Trophoblast cell (in vitro differentiated cells and primary cell): Measurements from ENCODE around the gene CMKLR1.

Experiments used
- DNase-seq, 2 donors: peaks; one replicate each; pipeline ENCODE4 v3.0.0-alpha.2; 2016
- H2AFZ ChIP-seq: 2 replicates; pipeline ENCODE4 v1.6.1; 2013; ENCODE audit warnings: low read length, moderate library complexity, mild to moderate bottlenecking; ENCODE audit not compliant: insufficient read depth, poor library complexity
- H2AK5ac ChIP-seq: 2 replicates; pipeline ENCODE4 v1.6.1; 2013; ENCODE audit warnings: mild to moderate bottlenecking, low read length
- H2BK120ac ChIP-seq: 2 replicates; pipeline ENCODE4 v1.6.1; 2013; ENCODE audit warnings: low read length, mild to moderate bottlenecking, moderate library complexity; ENCODE audit not compliant: insufficient read depth, poor library complexity
- H2BK12ac ChIP-seq: 2 replicates; pipeline ENCODE4 v1.6.1; 2013; ENCODE audit warnings: mild to moderate bottlenecking, low read length, moderate library complexity
- H2BK5ac ChIP-seq: 2 replicates; pipeline ENCODE4 v1.6.1; 2013; ENCODE audit warnings: low read length, low read depth, moderate library complexity, mild to moderate bottlenecking; ENCODE audit not compliant: poor library complexity
- H3K14ac ChIP-seq: 2 replicates; pipeline ENCODE4 v1.6.1; 2013; ENCODE audit warnings: mild to moderate bottlenecking, low read length
- H3K18ac ChIP-seq: 2 replicates; pipeline ENCODE4 v1.6.1; 2013; ENCODE audit warnings: mild to moderate bottlenecking, low read length
- H3K23ac ChIP-seq: 2 replicates; pipeline ENCODE4 v1.6.1; 2013; ENCODE audit warnings: low read length
- H3K27ac ChIP-seq: 2 replicates; pipeline ENCODE4 v1.5.1; 2013; ENCODE audit warnings: low read depth, mild to moderate bottlenecking, inconsistent platforms, low read length, moderate library complexity
- H3K27me3 ChIP-seq: 2 replicates; pipeline ENCODE4 v1.6.1; 2013; ENCODE audit warnings: inconsistent platforms, mild to moderate bottlenecking, low read length, moderate library complexity; ENCODE audit not compliant: insufficient read depth
- H3K36me3 ChIP-seq, 2 experiments: 1 replicate in 1 of 2; 2 replicates in 1 of 2; pipeline ENCODE4 v1.6.1; 2013; ENCODE audit warnings: low read length in 2 of 2, mild to moderate bottlenecking in 2 of 2, moderate library complexity in 1 of 2; ENCODE audit not compliant: insufficient read depth in 2 of 2, control insufficient read depth in 1 of 2
- H3K4ac ChIP-seq: 2 replicates; pipeline ENCODE4 v1.6.1; 2013; ENCODE audit warnings: low read depth, mild to moderate bottlenecking, low read length, moderate library complexity
- H3K4me1 ChIP-seq, 2 experiments: 1 replicate in 1 of 2; 2 replicates in 1 of 2; pipeline ENCODE4 v1.6.1; 2013; ENCODE audit warnings: low read length in 2 of 2, mild to moderate bottlenecking in 2 of 2, moderate library complexity in 1 of 2; ENCODE audit not compliant: insufficient read depth in 2 of 2, control insufficient read depth in 1 of 2
- H3K4me2 ChIP-seq: 2 replicates; pipeline ENCODE4 v1.6.1; 2013; ENCODE audit warnings: inconsistent platforms, mild to moderate bottlenecking, low read length, moderate library complexity
- H3K4me3 ChIP-seq: 2 replicates; pipeline ENCODE4 v1.5.1; 2013; ENCODE audit warnings: mild to moderate bottlenecking, low read depth, low read length, inconsistent platforms
- H3K79me1 ChIP-seq: one replicate; pipeline ENCODE4 v1.6.1; 2013; ENCODE audit warnings: low read length
- H3K79me2 ChIP-seq: 2 replicates; pipeline ENCODE4 v1.6.1; 2013; ENCODE audit warnings: low read length, mild to moderate bottlenecking; ENCODE audit not compliant: control insufficient read depth, insufficient read depth, poor library complexity
- H3K9ac ChIP-seq: 2 replicates; pipeline ENCODE4 v1.6.1; 2013; ENCODE audit warnings: mild to moderate bottlenecking, low read length
- H3K9me3 ChIP-seq: 2 replicates; pipeline ENCODE4 v1.6.1; 2013; ENCODE audit warnings: low read depth, mild to moderate bottlenecking, control low read depth, inconsistent platforms, low read length; ENCODE audit not compliant: insufficient read depth
- H4K12ac ChIP-seq: 2 replicates; pipeline ENCODE4 v1.6.1; 2013; ENCODE audit warnings: low read depth, mild to moderate bottlenecking, low read length, moderate library complexity
- H4K8ac ChIP-seq: 2 replicates; pipeline ENCODE4 v1.6.1; 2013; ENCODE audit warnings: low read depth, mild to moderate bottlenecking, low read length, moderate library complexity
- H4K91ac ChIP-seq: one replicate; pipeline ENCODE4 v1.6.1; 2013; ENCODE audit warnings: low read depth, mild to moderate bottlenecking, low read length, moderate library complexity
- WGBS: extraction: QIAGEN DNeasy Blood & Tissue Kit; methylation state at CpG from one replicate; pipeline ENCODE4 v1.1.7; 2013; ENCODE audit warnings: missing lambda C conversion rate; ENCODE audit not compliant: insufficient read length, insufficient coverage; ENCODE audit errors: extremely low coverage; 5-methylcytosine and 5-hydroxymethylcytosine counted together

Gene CMKLR1

DNA sequence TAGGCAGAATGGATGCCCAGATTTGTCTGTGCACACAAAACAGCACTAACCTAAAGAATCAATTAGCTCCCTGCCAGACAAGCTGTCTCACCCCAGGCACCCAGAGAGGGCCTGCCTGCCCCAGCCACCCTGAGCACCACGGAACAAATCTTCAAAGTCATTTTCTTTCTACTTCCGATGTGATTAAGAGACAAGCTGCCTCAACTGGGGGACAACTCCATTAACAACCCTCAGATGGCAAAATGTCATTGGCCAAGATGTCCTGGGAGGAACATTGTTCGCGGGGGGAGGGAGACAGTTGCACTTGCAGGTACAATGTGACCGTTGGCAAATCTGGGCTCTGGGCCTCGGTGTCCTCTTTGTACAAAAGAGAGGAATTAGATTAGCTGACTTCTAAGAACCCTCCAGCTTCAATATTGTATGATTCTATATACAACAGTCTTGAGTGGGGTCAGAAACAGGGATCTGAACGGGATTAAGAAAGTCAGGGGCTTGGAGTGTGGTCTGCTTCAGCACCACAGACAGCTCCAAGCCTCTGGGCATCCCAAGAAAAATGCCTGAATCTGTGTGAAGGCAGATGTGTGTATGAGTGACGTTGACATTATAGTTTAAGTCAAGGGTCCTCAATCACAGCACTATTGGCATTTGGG, 42.8 kb upstream of the CMKLR1 start:
- H3K4me1 ChIP-seq, result no peaks in the 10 kb centered on the region
- H3K4me3 ChIP-seq, result no peak overlapping the region
- H4K12ac ChIP-seq, result no peak overlapping the region
- H3K27me3 ChIP-seq, result no peaks in the 10 kb centered on the region
- DNase-seq, result peak in 1 of 2 donors; percentile 60
- H2BK12ac ChIP-seq, result no peak overlapping the region
- no peak overlapping the region for H3K23ac ChIP-seq
- no peak overlapping the region for H3K4me2 ChIP-seq
- H2BK120ac ChIP-seq, result no peak overlapping the region
- H2AK5ac ChIP-seq, result no peak overlapping the region
- no peak overlapping the region for H3K9ac ChIP-seq
- H3K9me3 ChIP-seq, result no peaks in the 10 kb centered on the region
- H4K8ac ChIP-seq, result no peak overlapping the region
- H2BK5ac ChIP-seq, result no peak overlapping the region
- H3K27ac ChIP-seq, result no peak overlapping the region
- no peak overlapping the region for H3K4ac ChIP-seq
- H3K79me2 ChIP-seq, result no peaks in the 10 kb centered on the region
- no peak overlapping the region for H2AFZ ChIP-seq
- WGBS, result no CpG with 5 or more reads among the region's 8 CpGs
- no peak overlapping the region for H3K18ac ChIP-seq
- no peaks in the 10 kb centered on the region for H3K79me1 ChIP-seq
- H3K36me3 ChIP-seq, result no peaks in the 10 kb centered on the region
- H4K91ac ChIP-seq, result no peak overlapping the region
- no peak overlapping the region for H3K14ac ChIP-seq

DNA sequence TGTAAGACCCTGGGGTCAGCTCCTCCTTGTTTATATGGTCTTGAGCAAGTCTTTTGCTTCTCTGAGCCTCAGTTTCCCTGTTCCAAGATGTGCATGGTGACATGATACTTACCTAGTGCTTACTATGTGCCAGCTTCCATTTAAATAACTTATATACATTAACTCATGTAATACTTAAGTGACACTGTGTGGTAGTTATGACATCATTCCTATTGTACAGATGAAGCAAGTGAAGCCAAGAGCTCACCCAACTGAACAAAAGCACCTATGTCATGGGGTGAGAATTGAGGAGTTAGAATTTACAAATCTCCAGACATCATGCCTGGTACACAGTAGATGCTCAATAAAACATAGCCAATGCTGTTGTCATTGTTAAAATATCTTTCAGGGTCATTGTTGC, 41.3 kb upstream of the CMKLR1 start:
- H3K27ac ChIP-seq, result no peak overlapping the region
- H4K91ac ChIP-seq, result no peak overlapping the region
- no peak overlapping the region for H3K14ac ChIP-seq
- no peaks in the 10 kb centered on the region for H3K9me3 ChIP-seq
- no peak overlapping the region for H3K4me3 ChIP-seq
- no peak overlapping the region for H2BK120ac ChIP-seq
- no peak overlapping the region for H2BK12ac ChIP-seq
- DNase-seq, result no peak
- H2AK5ac ChIP-seq, result no peak overlapping the region
- no peaks in the 10 kb centered on the region for H3K36me3 ChIP-seq
- H3K18ac ChIP-seq, result no peak overlapping the region
- no peaks in the 10 kb centered on the region for H3K27me3 ChIP-seq
- H3K79me2 ChIP-seq, result no peaks in the 10 kb centered on the region
- H2AFZ ChIP-seq, result no peak overlapping the region
- H3K4ac ChIP-seq, result no peak overlapping the region
- H4K8ac ChIP-seq, result no peak overlapping the region
- H3K79me1 ChIP-seq, result no peaks in the 10 kb centered on the region
- H3K4me2 ChIP-seq, result no peak overlapping the region
- no peaks in the 10 kb centered on the region for H3K4me1 ChIP-seq
- H3K9ac ChIP-seq, result no peak overlapping the region
- H4K12ac ChIP-seq, result no peak overlapping the region
- no peak overlapping the region for H3K23ac ChIP-seq
- H2BK5ac ChIP-seq, result no peak overlapping the region

DNA sequence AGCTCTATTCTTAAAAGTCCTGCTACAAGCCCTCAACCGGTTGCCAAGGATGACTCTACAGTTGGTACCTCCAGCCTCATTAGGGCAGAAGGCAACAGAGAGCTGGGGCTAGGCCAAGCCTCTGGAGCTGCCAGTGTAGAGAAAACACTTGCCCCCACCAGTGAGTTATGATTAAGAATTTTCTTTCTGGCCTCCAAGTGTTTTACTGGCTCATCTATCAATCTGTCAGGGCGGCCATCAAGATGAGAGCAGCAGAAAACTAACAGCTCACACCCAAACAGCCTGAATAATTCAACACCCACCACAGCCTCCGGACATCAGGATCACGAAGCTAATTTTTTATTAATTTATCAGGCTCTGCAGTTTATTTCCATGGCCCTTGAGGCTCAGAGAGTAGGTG, 40.7 kb upstream of the CMKLR1 start:
- no peak overlapping the region for H2BK12ac ChIP-seq
- no peaks in the 10 kb centered on the region for H3K36me3 ChIP-seq
- no peak overlapping the region for H3K23ac ChIP-seq
- no peaks in the 10 kb centered on the region for H3K4me1 ChIP-seq
- H3K79me2 ChIP-seq, result no peaks in the 10 kb centered on the region
- no peak overlapping the region for H3K4me2 ChIP-seq
- H3K9ac ChIP-seq, result no peak overlapping the region
- no peak overlapping the region for H4K12ac ChIP-seq
- peaks cover 2% of the 10 kb centered on the region for H3K9me3 ChIP-seq
- no peak overlapping the region for H3K4ac ChIP-seq
- no peak overlapping the region for H2AK5ac ChIP-seq
- H3K14ac ChIP-seq, result no peak overlapping the region
- H3K4me3 ChIP-seq, result no peak overlapping the region
- no peaks in the 10 kb centered on the region for H3K79me1 ChIP-seq
- DNase-seq, result no peak
- H2AFZ ChIP-seq, result no peak overlapping the region
- H2BK120ac ChIP-seq, result no peak overlapping the region
- H3K27ac ChIP-seq, result no peak overlapping the region
- no CpG with 5 or more reads among the region's 4 CpGs for WGBS
- H2BK5ac ChIP-seq, result no peak overlapping the region
- no peak overlapping the region for H4K91ac ChIP-seq
- no peak overlapping the region for H4K8ac ChIP-seq
- no peaks in the 10 kb centered on the region for H3K27me3 ChIP-seq
- no peak overlapping the region for H3K18ac ChIP-seq

DNA sequence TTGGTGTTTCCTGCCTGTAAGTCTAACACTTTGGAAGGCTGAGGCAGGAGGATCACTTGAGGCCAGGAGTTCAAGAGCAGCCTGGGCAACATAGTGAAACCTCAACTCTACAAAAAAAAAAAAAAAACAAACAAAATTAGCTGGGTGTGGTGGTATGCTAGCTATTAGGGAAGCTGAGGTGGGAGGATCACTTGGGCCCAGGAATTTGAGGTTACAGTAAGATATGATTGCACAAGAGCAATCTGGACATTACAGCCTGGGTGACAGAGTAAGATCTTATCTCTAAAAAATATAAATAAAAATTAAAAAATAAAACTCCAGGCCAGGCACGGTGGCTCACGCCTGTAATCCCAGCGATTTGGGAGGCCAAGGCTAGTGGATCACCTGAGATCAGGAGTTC, 39.8 kb upstream of the CMKLR1 start:
- H3K79me1 ChIP-seq, result no peaks in the 10 kb centered on the region
- no peak overlapping the region for H4K12ac ChIP-seq
- no peak overlapping the region for H3K4me2 ChIP-seq
- no peaks in the 10 kb centered on the region for H3K36me3 ChIP-seq
- H3K27me3 ChIP-seq, result no peaks in the 10 kb centered on the region
- no peaks in the 10 kb centered on the region for H3K4me1 ChIP-seq
- H2BK120ac ChIP-seq, result no peak overlapping the region
- no peaks in the 10 kb centered on the region for H3K79me2 ChIP-seq
- no peak overlapping the region for H3K4ac ChIP-seq
- H4K91ac ChIP-seq, result no peak overlapping the region
- no peak overlapping the region for H3K4me3 ChIP-seq
- no peak overlapping the region for H2BK12ac ChIP-seq
- H3K9ac ChIP-seq, result no peak overlapping the region
- H2AFZ ChIP-seq, result no peak overlapping the region
- H3K23ac ChIP-seq, result no peak overlapping the region
- H2BK5ac ChIP-seq, result no peak overlapping the region
- WGBS, result no CpG with 5 or more reads among the region's 3 CpGs
- H4K8ac ChIP-seq, result no peak overlapping the region
- no peak overlapping the region for H3K18ac ChIP-seq
- peaks cover 4% of the 10 kb centered on the region for H3K9me3 ChIP-seq
- no peak overlapping the region for H3K14ac ChIP-seq
- no peak overlapping the region for H3K27ac ChIP-seq
- no peak overlapping the region for H2AK5ac ChIP-seq
- DNase-seq, result no peak
